NCI-H187 (cell line): ENCODE data around the gene PM20D1.
A peak's percentile ranks its signal among the peaks of the same experiment; 100 is the strongest.
"Not testable (repeated sequence)": the region's sequence is repeated elsewhere in the genome, so short reads cannot be mapped to it uniquely, and the experiment has no call there.

Experiments used
- DNase-seq, 2 experiments: peaks; one replicate each; lab custom pipeline; 2025; lab: John Stamatoyannopoulos, UW

PM20D1 gene

GRCh38 chr1:205840146-205840923, 9.6 kb downstream of the PM20D1 start:
- DNase-seq = no peak

- no peak for DNase-seq
Measured at GRCh38 chr1:205837382-205837970, 12.5 kb downstream of the PM20D1 start.

GRCh38 chr1:205834751-205835150, 15.2 kb downstream of the PM20D1 start:
- DNase-seq = no peak

- DNase-seq = no peak
Measured at GRCh38 chr1:205832326-205832751, 17.6 kb downstream of the PM20D1 start.

- peak in 1 of 2 experiments; percentile 35 for DNase-seq
Measured at GRCh38 chr1:205827623-205828022, 22.3 kb downstream of the PM20D1 start.

GRCh38 chr1:205826995-205827394, 22.9 kb downstream of the PM20D1 start:
- no peak for DNase-seq

GRCh38 chr1:205826016-205826806, 23.7 kb downstream of the PM20D1 start:
- no peak for DNase-seq

GRCh38 chr1:205824180-205824579, 25.8 kb downstream of the PM20D1 start:
- DNase-seq = no peak

GRCh38 chr1:205823260-205823659, 26.7 kb downstream of the PM20D1 start:
- not testable (repeated sequence) for DNase-seq

- no peak for DNase-seq
Measured at GRCh38 chr1:205822397-205822796, 27.5 kb downstream of the PM20D1 start.

- DNase-seq = no peak
Measured at GRCh38 chr1:205817988-205818387, 31.9 kb downstream of the PM20D1 start.

GRCh38 chr1:205817364-205817763, 32.6 kb downstream of the PM20D1 start:
- DNase-seq = no peak

GRCh38 chr1:205813755-205814058, 36.2 kb downstream of the PM20D1 start:
- DNase-seq = no peak

- DNase-seq = peak; percentile 99
Measured at GRCh38 chr1:205812878-205813754, 36.8 kb downstream of the PM20D1 start, which contains the start of gene SLC41A1. Gene SLC41A1, minus strand, starts transcription at chr1:205813198. Its CDS starts 2,757 bp downstream, at chr1:205810441.

- no peak for DNase-seq
Measured at GRCh38 chr1:205812271-205812877, 37.6 kb downstream of the PM20D1 start.

GRCh38 chr1:205811660-205812059, 38.3 kb downstream of the PM20D1 start:
- no peak for DNase-seq

- no peak for DNase-seq
Measured at GRCh38 chr1:205810448-205811157, 39.3 kb downstream of the PM20D1 start.

GRCh38 chr1:205809942-205810345, 40.0 kb downstream of the PM20D1 start:
- no peak for DNase-seq

- DNase-seq = no peak
Measured at GRCh38 chr1:205809469-205809868, 40.5 kb downstream of the PM20D1 start.

GRCh38 chr1:205805082-205805711, 44.7 kb downstream of the PM20D1 start:
- DNase-seq = no peak
